ENCODE data around the gene L1CAM. TPM values are rescaled to one million over a fixed set of nuclear protein-coding genes. Genes with fewer than 3 reads are reported as not detected.

Gene L1CAM
- total RNA-seq, 1 experiment from 2014 or later, result 819 TPM

DNA sequence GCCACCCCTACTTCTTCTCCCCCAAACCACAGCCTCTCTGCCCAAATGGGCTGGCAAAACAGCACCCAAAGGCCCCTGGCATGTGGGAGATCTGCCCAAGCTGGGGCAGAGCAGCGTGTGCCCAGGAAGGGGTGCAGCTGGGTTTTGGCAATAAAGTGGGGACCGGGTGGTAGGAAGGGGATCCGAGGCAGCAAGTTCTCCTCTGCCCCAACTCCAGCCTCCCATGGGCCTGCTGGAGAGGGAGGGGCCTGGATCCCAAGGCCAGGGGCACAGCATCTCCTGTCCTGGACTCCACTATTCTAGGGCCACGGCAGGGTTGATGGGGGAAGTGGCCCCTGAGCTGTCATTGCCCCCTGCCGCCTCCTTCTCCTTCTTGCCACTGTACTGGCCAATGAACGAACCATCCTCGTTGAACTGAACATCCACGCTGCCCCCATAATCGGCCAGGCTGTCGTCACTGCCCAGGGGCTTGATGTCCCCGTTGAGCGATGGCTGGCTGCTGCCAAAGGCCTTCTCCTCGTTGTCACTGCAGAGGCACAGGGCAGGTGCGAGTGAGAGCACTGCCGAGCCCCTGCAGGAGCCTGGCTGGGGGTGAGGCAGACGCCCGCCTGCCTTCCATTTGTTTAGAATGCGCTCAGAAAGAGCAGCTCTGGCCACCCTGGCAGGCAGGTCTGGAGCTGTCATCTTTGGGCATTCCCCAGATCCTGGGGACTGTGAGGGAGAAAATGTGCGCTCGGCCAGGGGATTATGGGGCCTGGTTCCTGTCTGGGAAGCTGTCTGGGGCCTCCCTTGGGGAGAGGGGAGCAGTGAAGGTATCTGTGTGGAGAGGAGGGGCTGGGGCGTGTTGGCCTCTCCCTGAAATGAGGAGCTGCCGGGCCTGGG, 23.4 kb downstream of the L1CAM start:
- in situ Hi-C loops (cut with HindIII; ENCODE audit: low pct_unique_long_range_greater_than_20kb, low sequenced_read_pairs) (no loop called here), intact Hi-C loops (cut with micrococcal nuclease; ENCODE audit: unreplicated experiment) (no loop called here)
- TF ChIP-seq, protein P1, sequence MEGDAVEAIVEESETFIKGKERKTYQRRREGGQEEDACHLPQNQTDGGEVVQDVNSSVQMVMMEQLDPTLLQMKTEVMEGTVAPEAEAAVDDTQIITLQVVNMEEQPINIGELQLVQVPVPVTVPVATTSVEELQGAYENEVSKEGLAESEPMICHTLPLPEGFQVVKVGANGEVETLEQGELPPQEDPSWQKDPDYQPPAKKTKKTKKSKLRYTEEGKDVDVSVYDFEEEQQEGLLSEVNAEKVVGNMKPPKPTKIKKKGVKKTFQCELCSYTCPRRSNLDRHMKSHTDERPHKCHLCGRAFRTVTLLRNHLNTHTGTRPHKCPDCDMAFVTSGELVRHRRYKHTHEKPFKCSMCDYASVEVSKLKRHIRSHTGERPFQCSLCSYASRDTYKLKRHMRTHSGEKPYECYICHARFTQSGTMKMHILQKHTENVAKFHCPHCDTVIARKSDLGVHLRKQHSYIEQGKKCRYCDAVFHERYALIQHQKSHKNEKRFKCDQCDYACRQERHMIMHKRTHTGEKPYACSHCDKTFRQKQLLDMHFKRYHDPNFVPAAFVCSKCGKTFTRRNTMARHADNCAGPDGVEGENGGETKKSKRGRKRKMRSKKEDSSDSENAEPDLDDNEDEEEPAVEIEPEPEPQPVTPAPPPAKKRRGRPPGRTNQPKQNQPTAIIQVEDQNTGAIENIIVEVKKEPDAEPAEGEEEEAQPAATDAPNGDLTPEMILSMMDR (IDR thresholded peaks at IDR 0.05), result no peak
- TF ChIP-seq TCF7L2 (IDR thresholded peaks at IDR 0.05; ENCODE audit: low read depth, low read length) (no peak), POLR2AphosphoS5 (IDR thresholded peaks at IDR 0.05; ENCODE audit: low read depth, low read length) (no peak), SIN3A (IDR thresholded peaks at IDR 0.05; ENCODE audit: borderline replicate concordance, insufficient read depth, low read depth, low read length) (no peak)
- TF ChIP-seq, protein P2, sequence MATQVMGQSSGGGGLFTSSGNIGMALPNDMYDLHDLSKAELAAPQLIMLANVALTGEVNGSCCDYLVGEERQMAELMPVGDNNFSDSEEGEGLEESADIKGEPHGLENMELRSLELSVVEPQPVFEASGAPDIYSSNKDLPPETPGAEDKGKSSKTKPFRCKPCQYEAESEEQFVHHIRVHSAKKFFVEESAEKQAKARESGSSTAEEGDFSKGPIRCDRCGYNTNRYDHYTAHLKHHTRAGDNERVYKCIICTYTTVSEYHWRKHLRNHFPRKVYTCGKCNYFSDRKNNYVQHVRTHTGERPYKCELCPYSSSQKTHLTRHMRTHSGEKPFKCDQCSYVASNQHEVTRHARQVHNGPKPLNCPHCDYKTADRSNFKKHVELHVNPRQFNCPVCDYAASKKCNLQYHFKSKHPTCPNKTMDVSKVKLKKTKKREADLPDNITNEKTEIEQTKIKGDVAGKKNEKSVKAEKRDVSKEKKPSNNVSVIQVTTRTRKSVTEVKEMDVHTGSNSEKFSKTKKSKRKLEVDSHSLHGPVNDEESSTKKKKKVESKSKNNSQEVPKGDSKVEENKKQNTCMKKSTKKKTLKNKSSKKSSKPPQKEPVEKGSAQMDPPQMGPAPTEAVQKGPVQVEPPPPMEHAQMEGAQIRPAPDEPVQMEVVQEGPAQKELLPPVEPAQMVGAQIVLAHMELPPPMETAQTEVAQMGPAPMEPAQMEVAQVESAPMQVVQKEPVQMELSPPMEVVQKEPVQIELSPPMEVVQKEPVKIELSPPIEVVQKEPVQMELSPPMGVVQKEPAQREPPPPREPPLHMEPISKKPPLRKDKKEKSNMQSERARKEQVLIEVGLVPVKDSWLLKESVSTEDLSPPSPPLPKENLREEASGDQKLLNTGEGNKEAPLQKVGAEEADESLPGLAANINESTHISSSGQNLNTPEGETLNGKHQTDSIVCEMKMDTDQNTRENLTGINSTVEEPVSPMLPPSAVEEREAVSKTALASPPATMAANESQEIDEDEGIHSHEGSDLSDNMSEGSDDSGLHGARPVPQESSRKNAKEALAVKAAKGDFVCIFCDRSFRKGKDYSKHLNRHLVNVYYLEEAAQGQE (IDR thresholded peaks at IDR 0.05; ENCODE audit: insufficient read depth in 1 of 2, low read depth in 2 of 2, low read length in 1 of 2), result no peak
- Histone ChIP-seq H3K4me1 (ENCODE audit: control insufficient read depth, insufficient read depth, low read length) (no peaks in the 10 kb centered on the region), H3K4me3 (ENCODE audit: low read depth in 2 of 2, low read length in 2 of 2) (no peak overlapping the region), H3K36me3 (ENCODE audit: control insufficient read depth, insufficient read depth, low read length) (no peaks in the 10 kb centered on the region), H3K9me3 (ENCODE audit: control insufficient read depth, insufficient read depth, low read depth, low read length) (no peaks in the 10 kb centered on the region), H3K27me3 (ENCODE audit: control insufficient read depth, insufficient read depth, low read length) (no peaks in the 10 kb centered on the region; the same call in 1 of the 2 replicates), H3K27ac (ENCODE audit: low read length) (no peak overlapping the region)
- CTCF ChIA-PET, result no interaction called here
- BruUV-seq (replicated peaks), result no TSS peak
- no peak for DNase-seq (ENCODE audit: low read depth, low spot score)
- no peak for ATAC-seq
- POLR2A ChIA-PET, result no interaction called here

DNA sequence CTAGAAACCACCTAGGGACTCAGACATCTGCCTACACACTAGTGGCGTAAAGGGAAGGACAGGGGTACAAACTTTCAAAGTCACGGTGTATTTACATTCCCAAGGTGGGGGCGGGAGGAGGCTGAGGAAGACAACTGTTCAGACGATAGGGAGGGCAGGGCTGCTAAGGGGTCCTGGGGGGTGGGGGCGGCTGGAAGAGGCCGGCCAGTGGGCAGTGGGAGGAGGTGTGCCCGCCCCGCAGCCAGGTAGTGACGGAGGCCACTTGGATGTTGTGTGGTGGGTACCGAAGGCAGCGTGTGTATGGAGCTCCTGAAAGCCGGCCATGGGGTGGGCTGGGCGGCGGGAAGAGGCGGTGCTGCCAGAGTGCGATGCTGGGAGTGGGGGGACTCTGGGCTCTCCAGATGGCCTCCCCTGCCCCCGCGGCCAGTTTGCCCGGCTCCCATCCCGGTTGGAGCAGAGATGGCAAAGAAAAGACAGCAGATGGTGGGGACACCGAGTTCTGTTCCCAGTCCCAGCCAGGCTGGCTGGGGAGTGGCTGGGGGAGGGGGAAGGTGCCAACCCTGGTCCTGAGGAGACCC, 24.2 kb downstream of the L1CAM start:
- POLR2A ChIA-PET, result no interaction called here
- Histone ChIP-seq H3K9me3 (ENCODE audit: control insufficient read depth, insufficient read depth, low read depth, low read length) (no peaks in the 10 kb centered on the region), H3K27ac (ENCODE audit: low read length) (no peak overlapping the region), H3K4me3 (ENCODE audit: low read depth in 2 of 2, low read length in 2 of 2) (no peak overlapping the region), H3K27me3 (ENCODE audit: control insufficient read depth, insufficient read depth, low read length) (no peaks in the 10 kb centered on the region; the same call in 1 of the 2 replicates), H3K4me1 (ENCODE audit: control insufficient read depth, insufficient read depth, low read length) (no peaks in the 10 kb centered on the region), H3K36me3 (ENCODE audit: control insufficient read depth, insufficient read depth, low read length) (no peaks in the 10 kb centered on the region)
- TSS peak; percentile 84 for BruUV-seq (replicated peaks)
- ATAC-seq (no peak), DNase-seq (ENCODE audit: low read depth, low spot score) (no peak)
- CTCF ChIA-PET, result no interaction called here
- TF ChIP-seq SIN3A (IDR thresholded peaks at IDR 0.05; ENCODE audit: borderline replicate concordance, insufficient read depth, low read depth, low read length), result no peak
- TF ChIP-seq TCF7L2 (IDR thresholded peaks at IDR 0.05; ENCODE audit: low read depth, low read length), result no peak
- no peak for TF ChIP-seq POLR2AphosphoS5 (IDR thresholded peaks at IDR 0.05; ENCODE audit: low read depth, low read length)
- intact Hi-C loops (cut with micrococcal nuclease; ENCODE audit: unreplicated experiment), result no loop called here
- in situ Hi-C loops (cut with HindIII; ENCODE audit: low pct_unique_long_range_greater_than_20kb, low sequenced_read_pairs), result no loop called here

All from Panc1 (cell line).